HepG2 (cell line): Measurements from ENCODE around the gene RAD21L1.

Experiments
- CC2D1A ChIP-seq: sonication (generic); formaldehyde crosslinking; IDR thresholded peaks from 2 replicates; pipeline ENCODE4 v1.8.1; 2023; ENCODE audit warnings: mild to moderate bottlenecking, missing genetic modification reagents
- FOSL2 ChIP-seq: sonication (generic); formaldehyde crosslinking; IDR thresholded peaks from 2 replicates; pipeline ENCODE4 v1.4.0; 2020; ENCODE audit warnings: missing genetic modification reagents
- NFYB ChIP-seq: sonication (generic); formaldehyde crosslinking; IDR thresholded peaks from 2 replicates; pipeline ENCODE4 v1.4.0; 2020; ENCODE audit warnings: missing genetic modification reagents
- NR2C2 ChIP-seq: sonication (generic); formaldehyde crosslinking; IDR thresholded peaks from 2 replicates; pipeline ENCODE4 v1.4.0; 2020; ENCODE audit warnings: missing genetic modification reagents, mild to moderate bottlenecking, moderate library complexity, borderline replicate concordance
- XRCC5 ChIP-seq: fragments of 200-400 bp; formaldehyde crosslinking; optimal IDR thresholded peaks from 2 replicates; pipeline ENCODE3; 2017; ENCODE audit warnings: mild to moderate bottlenecking, low read length
- ZNF138 ChIP-seq: sonication (generic); formaldehyde crosslinking; IDR thresholded peaks from 2 replicates; pipeline ENCODE4 v1.5.0; 2020; ENCODE audit warnings: mild to moderate bottlenecking, low read depth, missing genetic modification reagents
- ZNF282 ChIP-seq: fragments of 450-650 bp; IDR thresholded peaks from 2 replicates; pipeline ENCODE4 v1.6.1; 2018; ENCODE audit not compliant: partially characterized antibody
- TF ChIP-seq, protein P1 (sequence below): IDR thresholded peaks from 2 replicates; pipeline ENCODE4 v1.6.1; 2012; ENCODE audit warnings: inconsistent platforms
- TF ChIP-seq, protein P2 (sequence below): sonication (generic); IDR thresholded peaks from 2 replicates; pipeline ENCODE4 v1.6.1; 2016; ENCODE audit warnings: low read depth, borderline replicate concordance
- TF ChIP-seq, protein P3 (sequence below): sonication (generic); formaldehyde crosslinking; IDR thresholded peaks from 2 replicates; pipeline ENCODE4 v1.5.0; 2020; ENCODE audit warnings: mild to moderate bottlenecking, missing genetic modification reagents, moderate library complexity

DNA sequence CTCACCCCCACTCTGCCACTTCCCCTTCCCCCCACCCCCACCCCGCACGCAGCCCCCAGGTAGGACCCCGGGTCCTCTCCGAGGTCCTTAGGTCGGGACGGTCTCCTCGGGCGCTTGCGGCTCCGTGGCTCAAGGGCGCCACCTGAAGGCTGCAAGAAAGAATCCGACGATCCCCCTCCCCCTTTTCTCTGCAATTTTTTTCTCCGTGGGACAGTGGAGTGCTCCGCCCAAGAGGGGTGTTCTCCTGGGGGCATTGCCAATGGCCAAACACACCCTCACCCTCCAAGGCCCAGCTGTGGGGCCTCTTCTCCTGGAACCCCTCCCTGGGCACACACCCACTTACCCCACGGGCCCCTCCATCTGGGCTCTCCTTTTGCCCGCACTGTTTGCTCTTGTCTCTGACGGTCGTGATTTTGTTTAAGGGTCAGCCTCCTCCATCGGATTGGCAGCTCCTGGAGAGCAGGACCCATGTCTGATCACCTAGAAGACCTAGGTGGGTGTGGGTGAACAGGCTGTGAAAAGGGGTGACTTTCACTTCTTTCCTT is 40.0 kb upstream of the RAD21L1 start:
- TF ChIP-seq ZNF282 = no peak
- TF ChIP-seq NR2C2 (CRISPR knock-in tag) = no peak
- TF ChIP-seq, protein P1, sequence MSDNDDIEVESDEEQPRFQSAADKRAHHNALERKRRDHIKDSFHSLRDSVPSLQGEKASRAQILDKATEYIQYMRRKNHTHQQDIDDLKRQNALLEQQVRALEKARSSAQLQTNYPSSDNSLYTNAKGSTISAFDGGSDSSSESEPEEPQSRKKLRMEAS = peak; percentile 6; the same call in 1 of the 2 replicates
- TF ChIP-seq, protein P2, sequence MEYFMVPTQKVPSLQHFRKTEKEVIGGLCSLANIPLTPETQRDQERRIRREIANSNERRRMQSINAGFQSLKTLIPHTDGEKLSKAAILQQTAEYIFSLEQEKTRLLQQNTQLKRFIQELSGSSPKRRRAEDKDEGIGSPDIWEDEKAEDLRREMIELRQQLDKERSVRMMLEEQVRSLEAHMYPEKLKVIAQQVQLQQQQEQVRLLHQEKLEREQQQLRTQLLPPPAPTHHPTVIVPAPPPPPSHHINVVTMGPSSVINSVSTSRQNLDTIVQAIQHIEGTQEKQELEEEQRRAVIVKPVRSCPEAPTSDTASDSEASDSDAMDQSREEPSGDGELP = no peak
- no peak for TF ChIP-seq CC2D1A (CRISPR knock-in tag)
- no peak for TF ChIP-seq ZNF138
- TF ChIP-seq FOSL2 = no peak
- TF ChIP-seq XRCC5 = peak; percentile 87
- TF ChIP-seq, protein P3, sequence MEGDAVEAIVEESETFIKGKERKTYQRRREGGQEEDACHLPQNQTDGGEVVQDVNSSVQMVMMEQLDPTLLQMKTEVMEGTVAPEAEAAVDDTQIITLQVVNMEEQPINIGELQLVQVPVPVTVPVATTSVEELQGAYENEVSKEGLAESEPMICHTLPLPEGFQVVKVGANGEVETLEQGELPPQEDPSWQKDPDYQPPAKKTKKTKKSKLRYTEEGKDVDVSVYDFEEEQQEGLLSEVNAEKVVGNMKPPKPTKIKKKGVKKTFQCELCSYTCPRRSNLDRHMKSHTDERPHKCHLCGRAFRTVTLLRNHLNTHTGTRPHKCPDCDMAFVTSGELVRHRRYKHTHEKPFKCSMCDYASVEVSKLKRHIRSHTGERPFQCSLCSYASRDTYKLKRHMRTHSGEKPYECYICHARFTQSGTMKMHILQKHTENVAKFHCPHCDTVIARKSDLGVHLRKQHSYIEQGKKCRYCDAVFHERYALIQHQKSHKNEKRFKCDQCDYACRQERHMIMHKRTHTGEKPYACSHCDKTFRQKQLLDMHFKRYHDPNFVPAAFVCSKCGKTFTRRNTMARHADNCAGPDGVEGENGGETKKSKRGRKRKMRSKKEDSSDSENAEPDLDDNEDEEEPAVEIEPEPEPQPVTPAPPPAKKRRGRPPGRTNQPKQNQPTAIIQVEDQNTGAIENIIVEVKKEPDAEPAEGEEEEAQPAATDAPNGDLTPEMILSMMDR (CRISPR knock-in tag) = peak; percentile 84
- no peak for TF ChIP-seq NFYB (CRISPR knock-in tag)
